ENCODE measurements around the gene MTMR12.

DNA sequence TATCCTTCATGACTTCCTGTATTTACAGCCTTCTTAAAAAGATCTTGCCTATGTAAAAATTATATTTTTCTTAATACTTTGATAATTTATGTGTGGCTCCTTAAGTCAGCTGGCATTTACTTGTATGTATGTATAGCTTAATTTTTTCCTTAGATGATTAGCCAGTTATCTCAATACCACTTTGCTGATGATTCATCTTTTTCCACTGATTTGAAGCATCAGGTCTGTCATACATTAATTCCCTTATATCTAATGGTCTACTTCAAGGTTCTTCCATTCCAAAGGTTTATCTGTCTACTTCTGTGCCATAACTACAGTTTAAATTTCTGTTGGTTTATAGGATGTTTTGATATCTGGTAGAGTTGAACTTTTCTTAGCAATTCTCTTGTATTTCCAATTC, 44.9 kb upstream of the MTMR12 start:
- TF ChIP-seq, protein P1, sequence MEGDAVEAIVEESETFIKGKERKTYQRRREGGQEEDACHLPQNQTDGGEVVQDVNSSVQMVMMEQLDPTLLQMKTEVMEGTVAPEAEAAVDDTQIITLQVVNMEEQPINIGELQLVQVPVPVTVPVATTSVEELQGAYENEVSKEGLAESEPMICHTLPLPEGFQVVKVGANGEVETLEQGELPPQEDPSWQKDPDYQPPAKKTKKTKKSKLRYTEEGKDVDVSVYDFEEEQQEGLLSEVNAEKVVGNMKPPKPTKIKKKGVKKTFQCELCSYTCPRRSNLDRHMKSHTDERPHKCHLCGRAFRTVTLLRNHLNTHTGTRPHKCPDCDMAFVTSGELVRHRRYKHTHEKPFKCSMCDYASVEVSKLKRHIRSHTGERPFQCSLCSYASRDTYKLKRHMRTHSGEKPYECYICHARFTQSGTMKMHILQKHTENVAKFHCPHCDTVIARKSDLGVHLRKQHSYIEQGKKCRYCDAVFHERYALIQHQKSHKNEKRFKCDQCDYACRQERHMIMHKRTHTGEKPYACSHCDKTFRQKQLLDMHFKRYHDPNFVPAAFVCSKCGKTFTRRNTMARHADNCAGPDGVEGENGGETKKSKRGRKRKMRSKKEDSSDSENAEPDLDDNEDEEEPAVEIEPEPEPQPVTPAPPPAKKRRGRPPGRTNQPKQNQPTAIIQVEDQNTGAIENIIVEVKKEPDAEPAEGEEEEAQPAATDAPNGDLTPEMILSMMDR (IDR thresholded peaks at IDR 0.05) = no peak
- no peak for TF ChIP-seq POLR2A (IDR thresholded peaks at IDR 0.05)
